GM19099 (cell line): ENCODE measurements around the gene PRKN.

Experiments used
- POLR2A ChIP-seq: IDR thresholded peaks from 3 replicates; pipeline ENCODE4 v1.6.1; 2011; ENCODE audit warnings: low read depth; ENCODE audit not compliant: insufficient read length; ENCODE audit errors: extremely low read depth

The PRKN gene

GRCh38 chr6:162082520-162082919 is 645.0 kb downstream of the PRKN start:
- no peak for TF ChIP-seq POLR2A

GRCh38 chr6:162078667-162079066 is 648.9 kb downstream of the PRKN start:
- no peak for TF ChIP-seq POLR2A

GRCh38 chr6:162078126-162078525 is 649.4 kb downstream of the PRKN start:
- TF ChIP-seq POLR2A: no peak

- no peak for TF ChIP-seq POLR2A
Observed at GRCh38 chr6:162076816-162077215, 650.8 kb downstream of the PRKN start.

GRCh38 chr6:162074641-162075275 is 652.8 kb downstream of the PRKN start:
- no peak for TF ChIP-seq POLR2A

- TF ChIP-seq POLR2A: no peak
Observed at GRCh38 chr6:162070639-162071038, 656.9 kb downstream of the PRKN start.

- TF ChIP-seq POLR2A: no peak
Observed at GRCh38 chr6:162069995-162070394, 657.6 kb downstream of the PRKN start.

- TF ChIP-seq POLR2A: no peak
Observed at GRCh38 chr6:162068340-162068739, 659.2 kb downstream of the PRKN start.

GRCh38 chr6:162063666-162064065 is 663.9 kb downstream of the PRKN start:
- no peak for TF ChIP-seq POLR2A

- no peak for TF ChIP-seq POLR2A
Observed at GRCh38 chr6:162058281-162058875, 669.2 kb downstream of the PRKN start.

GRCh38 chr6:162056745-162057144 is 670.8 kb downstream of the PRKN start:
- no peak for TF ChIP-seq POLR2A

GRCh38 chr6:162056061-162056460 is 671.5 kb downstream of the PRKN start:
- TF ChIP-seq POLR2A: no peak

- no peak for TF ChIP-seq POLR2A
Observed at GRCh38 chr6:162055365-162055764, 672.2 kb downstream of the PRKN start.

GRCh38 chr6:162053084-162053483 is 674.5 kb downstream of the PRKN start:
- no peak for TF ChIP-seq POLR2A

- no peak for TF ChIP-seq POLR2A
Observed at GRCh38 chr6:162050579-162050978, 677.0 kb downstream of the PRKN start.

- TF ChIP-seq POLR2A: no peak
Observed at GRCh38 chr6:162046324-162046723, 681.2 kb downstream of the PRKN start.

- no peak for TF ChIP-seq POLR2A
Observed at GRCh38 chr6:162032620-162033019, 694.9 kb downstream of the PRKN start.
